Ishikawa (cell line): ENCODE results near the gene WNK2.

Experiments used
- CEBPB ChIP-seq: IDR thresholded peaks from 2 replicates; pipeline ENCODE4 v1.6.1; 2012
- CREB1 ChIP-seq: IDR thresholded peaks from 2 replicates; pipeline ENCODE4 v1.6.1; 2012; ENCODE audit warnings: low read depth
- EGR1 ChIP-seq: IDR thresholded peaks from 2 replicates; pipeline ENCODE4 v1.6.1; 2012
- EP300 ChIP-seq: IDR thresholded peaks from 2 replicates; pipeline ENCODE4 v1.6.1; 2012; ENCODE audit warnings: borderline replicate concordance
- FOXM1 ChIP-seq: IDR thresholded peaks from 2 replicates; pipeline ENCODE4 v1.6.1; 2012; ENCODE audit warnings: low read depth, borderline replicate concordance
- MAX ChIP-seq: IDR thresholded peaks from 2 replicates; pipeline ENCODE4 v1.6.1; 2012
- RAD21 ChIP-seq: IDR thresholded peaks from 2 replicates; pipeline ENCODE4 v1.6.1; 2012; ENCODE audit warnings: low read depth
- REST ChIP-seq: IDR thresholded peaks from 2 replicates; pipeline ENCODE4 v1.6.1; 2012; ENCODE audit warnings: low read depth, mild to moderate bottlenecking
- TAF1 ChIP-seq: IDR thresholded peaks from 2 replicates; pipeline ENCODE4 v1.6.1; 2012; ENCODE audit warnings: low read depth, mild to moderate bottlenecking
- TCF12 ChIP-seq: IDR thresholded peaks from 2 replicates; pipeline ENCODE4 v1.6.1; 2012; ENCODE audit warnings: low read depth
- USF1 ChIP-seq: IDR thresholded peaks from 2 replicates; pipeline ENCODE4 v1.6.1; 2012
- YY1 ChIP-seq: IDR thresholded peaks from 2 replicates; pipeline ENCODE4 v1.6.1; 2012; ENCODE audit warnings: low read depth
- ZBTB7A ChIP-seq: IDR thresholded peaks from 2 replicates; pipeline ENCODE4 v1.6.1; 2012; ENCODE audit warnings: low read depth

- TF ChIP-seq USF1: peak; percentile 66
- no peak for TF ChIP-seq REST
- TF ChIP-seq EGR1: no peak
- TF ChIP-seq CREB1: no peak
- TF ChIP-seq TAF1: no peak
- peak; percentile 83 for TF ChIP-seq RAD21
- no peak for TF ChIP-seq EP300
- no peak for TF ChIP-seq MAX
- no peak for TF ChIP-seq TCF12
- no peak for TF ChIP-seq FOXM1
- TF ChIP-seq ZBTB7A: no peak
- no peak for TF ChIP-seq YY1
- no peak for TF ChIP-seq CEBPB
These were observed 118.8 kb downstream of the WNK2 start for GRCh38 chr9:93302586-93303257.
